Measurements from ENCODE around the gene GATAD2B. TPM values are rescaled to one million over a fixed set of nuclear protein-coding genes. Genes with fewer than 3 reads are reported as not detected.
A peak's percentile ranks its signal among the peaks of the same experiment; 100 is the strongest.
"Not testable (repeated sequence)": the region's sequence is repeated elsewhere in the genome, so short reads cannot be mapped to it uniquely, and the experiment has no call there.

Gene GATAD2B
- total RNA-seq, 1 donor from 2014 or later, result 70.2 TPM

DNA sequence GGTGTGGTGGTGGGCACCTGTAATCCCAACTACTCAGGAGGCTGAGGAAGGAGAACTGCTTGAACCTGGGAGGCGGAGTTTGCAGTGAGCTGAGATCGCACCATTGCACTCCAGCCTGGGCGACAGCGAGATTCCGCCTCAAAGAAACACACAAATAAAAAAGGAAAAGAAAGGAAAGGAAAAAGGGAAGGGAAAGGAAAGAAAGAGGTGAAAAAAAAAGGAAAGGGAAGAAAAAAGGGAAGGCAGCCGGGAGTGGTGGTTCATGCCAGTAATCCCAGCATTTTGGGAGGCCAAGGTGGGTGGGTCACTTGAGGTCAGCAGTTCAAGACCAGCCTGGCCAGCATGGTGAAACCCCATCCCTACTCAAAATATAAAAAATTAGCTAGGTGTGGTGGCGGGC lies 31.7 kb downstream of the GATAD2B start:
- intact Hi-C loops (cut with micrococcal nuclease); H3K27me3 Mint-ChIP-seq (ENCODE audit: low read depth); H3K27ac Mint-ChIP-seq; H3K9me3 Mint-ChIP-seq; H3K4me3 Mint-ChIP-seq (ENCODE audit: low read depth); DNase-seq (ENCODE audit: low spot score): not testable (repeated sequence)
- Mint-ChIP-seq H3K4me1 (ENCODE audit: low read depth) (peaks cover 19% of the 10 kb centered on the region), H3K36me3 (ENCODE audit: low read depth) (peaks cover 43% of the 10 kb centered on the region)

DNA sequence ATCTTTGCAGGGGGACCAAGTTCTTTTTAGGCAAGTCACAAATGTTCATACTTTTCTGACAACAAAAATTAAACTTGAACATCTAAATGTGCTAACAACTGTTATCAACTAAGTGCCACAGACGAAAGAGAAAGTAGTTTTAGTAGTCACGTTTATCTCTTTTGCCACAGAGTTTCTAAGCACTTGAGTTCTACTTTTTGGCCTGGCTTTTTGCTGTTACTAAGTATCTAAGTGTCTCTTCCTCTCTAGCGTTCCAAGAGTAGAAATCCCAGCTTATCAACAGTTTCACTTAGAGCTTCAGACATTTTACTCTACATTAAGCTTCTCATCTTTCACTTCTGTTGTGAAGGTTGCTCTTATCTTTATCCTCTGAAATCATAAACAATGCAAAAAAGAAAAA lies 34.2 kb downstream of the GATAD2B start:
- Mint-ChIP-seq H3K4me3 (ENCODE audit: low read depth) (peak overlapping the region; percentile 31), H3K27ac (peak overlapping the region; percentile 46), H3K36me3 (ENCODE audit: low read depth) (peaks cover 43% of the 10 kb centered on the region), H3K27me3 (ENCODE audit: low read depth) (no peaks in the 10 kb centered on the region), H3K9me3 (no peaks in the 10 kb centered on the region), H3K4me1 (ENCODE audit: low read depth) (peaks cover 19% of the 10 kb centered on the region)
- DNase-seq (ENCODE audit: low spot score), result no peak
- intact Hi-C loops (cut with micrococcal nuclease), result loop anchor here (5.0 to 10.0 kb wide), 3 partner anchors 34 to 74 kb away; partner anchors contain the start of gene GATAD2B

DNA sequence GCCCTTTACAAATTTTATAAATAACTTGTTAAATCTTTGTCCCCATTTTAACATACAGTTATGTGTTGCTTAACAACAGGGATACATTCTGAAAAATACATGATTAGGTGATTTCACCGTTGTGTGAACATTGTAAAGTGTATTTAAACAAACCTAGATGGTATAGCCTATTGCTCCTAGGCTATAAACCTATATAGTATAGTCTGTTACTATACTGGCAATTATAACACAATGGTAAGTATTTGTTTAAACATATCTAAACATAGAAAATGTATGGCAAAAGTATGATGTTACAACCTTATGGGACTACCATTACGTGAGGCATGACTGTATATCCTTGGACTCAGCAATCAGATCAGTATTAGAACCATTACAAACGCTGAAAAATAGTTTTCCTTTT lies 36.6 kb downstream of the GATAD2B start:
- Mint-ChIP-seq H3K27ac (no peak overlapping the region), H3K4me3 (ENCODE audit: low read depth) (no peak overlapping the region), H3K4me1 (ENCODE audit: low read depth) (peaks cover 21% of the 10 kb centered on the region), H3K27me3 (ENCODE audit: low read depth) (no peaks in the 10 kb centered on the region), H3K36me3 (ENCODE audit: low read depth) (peaks cover 32% of the 10 kb centered on the region), H3K9me3 (no peaks in the 10 kb centered on the region)
- intact Hi-C loops (cut with micrococcal nuclease), result loop anchor here (5.0 to 10.0 kb wide), 3 partner anchors 34 to 71 kb away; partner anchors contain the start of gene GATAD2B
- no peak for DNase-seq (ENCODE audit: low spot score)

DNA sequence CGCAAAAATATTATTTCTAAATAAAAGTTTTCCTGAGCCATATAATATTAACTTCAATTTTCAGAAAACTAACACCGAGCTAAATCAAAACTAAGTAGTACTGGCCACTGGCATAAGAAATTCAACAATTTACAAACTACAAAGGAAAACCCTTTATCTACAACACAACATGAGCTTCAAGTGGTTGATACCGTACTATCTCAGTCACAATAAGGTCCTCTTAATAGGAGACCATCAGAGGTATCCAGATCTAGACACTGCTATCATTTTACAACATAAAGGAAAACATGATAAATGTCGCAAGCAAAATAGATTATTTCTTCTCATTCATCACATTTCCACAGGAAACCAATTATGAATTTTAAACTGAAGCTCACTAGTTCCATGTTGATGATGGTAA lies 39.5 kb downstream of the GATAD2B start:
- H3K27ac Mint-ChIP-seq, result no peak overlapping the region
- H3K4me3 Mint-ChIP-seq (ENCODE audit: low read depth), result no peak overlapping the region
- H3K27me3 Mint-ChIP-seq (ENCODE audit: low read depth), result no peaks in the 10 kb centered on the region
- intact Hi-C loops (cut with micrococcal nuclease), result loop anchor here (10.0 kb wide), 1 partner anchor 68 kb away; no protein-coding TSS in a partner anchor
- H3K36me3 Mint-ChIP-seq (ENCODE audit: low read depth), result peaks cover 17% of the 10 kb centered on the region
- H3K9me3 Mint-ChIP-seq, result no peaks in the 10 kb centered on the region
- no peak for DNase-seq (ENCODE audit: low spot score)
- peaks cover 9% of the 10 kb centered on the region for H3K4me1 Mint-ChIP-seq (ENCODE audit: low read depth)

DNA sequence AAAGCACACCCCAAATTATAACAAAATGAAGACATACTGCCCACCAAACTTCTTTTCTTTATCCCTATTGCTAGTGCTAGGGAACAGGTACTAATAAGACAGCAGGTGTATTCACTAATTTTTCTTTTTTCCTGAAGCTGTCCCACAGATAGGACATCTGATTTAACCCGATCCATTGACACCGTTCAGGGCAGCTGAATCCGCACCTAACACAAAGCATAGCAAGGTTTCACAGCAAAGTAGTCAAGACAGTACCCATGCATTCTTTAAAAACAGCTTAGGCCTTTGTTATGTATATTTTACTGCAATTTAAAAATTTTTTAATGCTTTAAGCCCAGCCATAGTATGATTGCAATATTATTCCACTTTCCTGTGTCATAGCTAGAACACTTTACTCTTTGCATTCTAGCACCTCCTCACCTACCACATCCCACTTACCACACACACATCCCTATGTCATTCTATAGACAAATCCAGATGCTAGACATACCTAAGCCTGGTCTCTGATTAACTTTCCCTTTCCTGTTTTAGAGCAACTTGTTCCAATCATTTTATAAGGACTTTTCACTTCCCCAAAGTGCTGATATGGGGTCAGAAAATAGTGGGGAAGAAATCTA lies 40.4 kb downstream of the GATAD2B start:
- Mint-ChIP-seq H3K9me3 (no peaks in the 10 kb centered on the region), H3K4me1 (ENCODE audit: low read depth) (peaks cover 5% of the 10 kb centered on the region), H3K36me3 (ENCODE audit: low read depth) (peaks cover 11% of the 10 kb centered on the region), H3K27me3 (ENCODE audit: low read depth) (no peaks in the 10 kb centered on the region), H3K4me3 (ENCODE audit: low read depth) (no peak overlapping the region), H3K27ac (no peak overlapping the region)
- intact Hi-C loops (cut with micrococcal nuclease), result loop anchor here (10.0 kb wide), 1 partner anchor 68 kb away; no protein-coding TSS in a partner anchor
- DNase-seq (ENCODE audit: low spot score), result no peak

DNA sequence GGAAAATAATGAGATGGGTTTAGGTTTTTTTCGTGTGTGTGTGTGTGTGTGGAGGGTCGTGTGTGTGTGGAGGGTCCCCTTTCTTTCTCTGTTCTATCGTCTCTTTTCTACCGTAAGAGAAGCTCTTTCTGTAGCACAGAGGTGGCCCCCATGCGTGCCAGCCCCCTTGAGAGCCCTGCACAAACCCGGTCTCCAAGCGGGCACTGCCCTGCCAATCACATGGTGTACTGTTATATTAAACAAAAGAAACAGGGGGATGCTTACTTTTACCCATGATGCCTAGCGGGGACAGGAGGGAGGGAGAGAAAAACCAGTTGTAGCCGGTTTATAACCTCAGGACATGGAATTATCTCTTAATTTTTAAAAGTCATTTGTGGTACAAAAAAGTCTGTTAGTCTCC lies 41.0 kb downstream of the GATAD2B start:
- peaks cover 2% of the 10 kb centered on the region for H3K4me1 Mint-ChIP-seq (ENCODE audit: low read depth)
- peaks cover 8% of the 10 kb centered on the region for H3K36me3 Mint-ChIP-seq (ENCODE audit: low read depth)
- no peaks in the 10 kb centered on the region for H3K27me3 Mint-ChIP-seq (ENCODE audit: low read depth)
- DNase-seq (ENCODE audit: low spot score), result no peak
- no peak overlapping the region for H3K27ac Mint-ChIP-seq
- H3K4me3 Mint-ChIP-seq (ENCODE audit: low read depth), result no peak overlapping the region
- H3K9me3 Mint-ChIP-seq, result no peaks in the 10 kb centered on the region
- intact Hi-C loops (cut with micrococcal nuclease), result loop anchor here (10.0 kb wide), 1 partner anchor 67 kb away; no protein-coding TSS in a partner anchor

DNA sequence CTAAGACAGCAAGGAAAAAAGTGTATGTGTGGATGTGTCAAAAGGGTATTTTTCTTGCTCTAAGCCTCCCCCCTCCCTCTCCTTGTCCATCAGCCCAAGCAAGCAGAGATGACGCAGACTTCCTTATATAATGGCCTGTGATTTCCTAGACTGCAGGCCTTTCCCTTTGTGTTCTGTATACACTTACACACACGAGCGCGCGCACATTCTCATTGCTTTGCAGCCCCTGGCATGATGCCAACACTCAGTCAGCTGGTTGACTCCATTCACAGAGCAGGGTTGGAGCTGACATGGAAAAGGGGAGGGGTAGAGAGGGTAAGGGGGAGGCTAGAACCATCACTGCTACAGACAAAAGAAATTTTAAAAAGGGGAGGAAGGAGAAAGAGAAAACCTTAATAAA lies 41.8 kb downstream of the GATAD2B start:
- H3K36me3 Mint-ChIP-seq (ENCODE audit: low read depth), result peaks cover 7% of the 10 kb centered on the region
- no peak overlapping the region for H3K27ac Mint-ChIP-seq
- intact Hi-C loops (cut with micrococcal nuclease), result loop anchor here (10.0 kb wide), 1 partner anchor 66 kb away; no protein-coding TSS in a partner anchor
- DNase-seq (ENCODE audit: low spot score), result no peak
- H3K27me3 Mint-ChIP-seq (ENCODE audit: low read depth), result no peaks in the 10 kb centered on the region
- peaks cover 6% of the 10 kb centered on the region for H3K4me1 Mint-ChIP-seq (ENCODE audit: low read depth)
- H3K4me3 Mint-ChIP-seq (ENCODE audit: low read depth), result no peak overlapping the region
- H3K9me3 Mint-ChIP-seq, result no peaks in the 10 kb centered on the region

DNA sequence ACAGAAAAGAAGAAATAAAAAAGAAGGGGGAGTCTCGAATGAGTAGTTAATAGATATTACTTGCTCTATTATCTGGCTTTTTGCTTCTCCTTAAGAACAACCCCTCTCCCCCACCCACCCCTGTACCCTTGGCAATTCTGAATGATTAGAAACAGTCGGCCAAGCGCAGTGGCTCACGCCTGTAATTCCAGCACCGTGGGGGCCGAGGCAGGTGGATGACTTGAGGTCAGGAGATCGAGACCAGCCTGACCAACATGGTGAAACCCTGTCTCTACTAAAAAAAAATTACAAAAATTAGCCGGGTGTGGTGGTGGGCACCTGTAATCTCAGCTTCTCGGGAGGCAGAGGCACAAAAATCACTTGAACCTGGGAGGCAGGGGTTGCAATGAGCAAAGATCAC lies 42.7 kb downstream of the GATAD2B start:
- Mint-ChIP-seq H3K27ac (no peak overlapping the region), H3K4me3 (ENCODE audit: low read depth) (no peak overlapping the region), H3K4me1 (ENCODE audit: low read depth) (peaks cover 8% of the 10 kb centered on the region), H3K27me3 (ENCODE audit: low read depth) (no peaks in the 10 kb centered on the region), H3K9me3 (no peaks in the 10 kb centered on the region), H3K36me3 (ENCODE audit: low read depth) (peaks cover 9% of the 10 kb centered on the region)
- intact Hi-C loops (cut with micrococcal nuclease), result loop anchor here (10.0 kb wide), 1 partner anchor 65 kb away; no protein-coding TSS in a partner anchor
- DNase-seq (ENCODE audit: low spot score), result no peak

DNA sequence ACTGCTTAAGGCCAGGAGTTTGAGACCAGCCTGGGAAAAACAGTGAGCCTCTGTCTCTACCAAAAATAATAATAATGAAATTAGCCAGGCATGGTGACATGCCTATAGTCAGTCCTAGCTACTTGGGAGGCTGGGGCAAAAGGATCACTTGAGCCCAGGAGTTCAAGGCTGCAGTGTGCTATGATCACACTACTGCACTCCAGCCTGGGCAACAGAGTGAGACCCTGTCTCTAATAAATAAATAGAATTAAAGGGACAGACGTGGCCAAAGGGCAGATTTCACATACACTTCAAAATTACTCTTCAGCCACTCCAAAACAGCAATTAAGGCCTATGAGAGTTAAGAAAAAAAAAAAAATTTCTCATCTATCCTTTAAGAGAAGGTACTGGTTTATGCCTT lies 45.7 kb downstream of the GATAD2B start:
- no peaks in the 10 kb centered on the region for H3K9me3 Mint-ChIP-seq
- no peak overlapping the region for H3K4me3 Mint-ChIP-seq (ENCODE audit: low read depth)
- DNase-seq (ENCODE audit: low spot score), result no peak
- intact Hi-C loops (cut with micrococcal nuclease), result no loop called here
- no peaks in the 10 kb centered on the region for H3K27me3 Mint-ChIP-seq (ENCODE audit: low read depth)
- no peak overlapping the region for H3K27ac Mint-ChIP-seq
- H3K4me1 Mint-ChIP-seq (ENCODE audit: low read depth), result peaks cover 7% of the 10 kb centered on the region
- H3K36me3 Mint-ChIP-seq (ENCODE audit: low read depth), result peaks cover 11% of the 10 kb centered on the region

DNA sequence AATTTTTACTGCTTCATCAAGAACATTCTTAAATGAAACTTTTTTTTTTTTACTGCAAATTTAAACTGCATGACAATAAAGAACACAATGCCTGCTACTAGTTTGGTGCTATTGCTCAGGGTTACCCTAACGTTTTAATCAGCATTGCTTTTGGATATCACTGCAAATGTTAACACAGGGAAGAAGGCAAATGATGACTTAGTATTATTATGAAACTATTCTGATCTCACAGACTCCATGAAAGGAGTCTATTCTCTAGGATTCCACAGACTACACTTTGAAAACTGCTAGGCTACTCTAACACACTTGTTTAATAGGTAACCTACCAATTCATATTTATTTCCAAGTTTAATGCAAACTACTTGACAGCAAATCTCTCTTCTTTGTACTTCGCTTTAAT lies 49.8 kb downstream of the GATAD2B start:
- Mint-ChIP-seq H3K27me3 (ENCODE audit: low read depth) (no peaks in the 10 kb centered on the region), H3K9me3 (no peaks in the 10 kb centered on the region), H3K4me3 (ENCODE audit: low read depth) (no peak overlapping the region), H3K27ac (no peak overlapping the region), H3K36me3 (ENCODE audit: low read depth) (peaks cover 12% of the 10 kb centered on the region), H3K4me1 (ENCODE audit: low read depth) (peaks cover 7% of the 10 kb centered on the region)
- no peak for DNase-seq (ENCODE audit: low spot score)
- intact Hi-C loops (cut with micrococcal nuclease), result no loop called here

DNA sequence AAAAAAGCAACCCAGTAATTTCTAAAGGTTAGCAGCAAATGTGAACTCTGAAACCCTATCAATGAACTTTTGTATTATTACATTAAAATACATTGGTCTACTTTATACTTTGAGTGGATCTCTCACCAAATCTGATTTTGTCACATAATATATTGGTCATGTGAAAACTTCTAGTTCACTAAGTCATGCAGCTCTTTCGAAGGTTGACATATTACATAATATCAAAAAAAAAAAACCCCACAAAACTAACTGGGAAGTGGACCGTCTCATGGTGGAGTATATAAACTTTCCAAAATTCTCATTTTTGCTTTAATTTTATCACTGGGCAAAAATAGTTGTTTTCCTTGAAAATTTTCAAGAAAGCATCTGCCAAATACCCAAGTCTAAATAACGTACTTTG lies 50.4 kb downstream of the GATAD2B start:
- no peak for DNase-seq (ENCODE audit: low spot score)
- H3K36me3 Mint-ChIP-seq (ENCODE audit: low read depth), result peaks cover 12% of the 10 kb centered on the region
- H3K9me3 Mint-ChIP-seq, result no peaks in the 10 kb centered on the region
- H3K4me1 Mint-ChIP-seq (ENCODE audit: low read depth), result peaks cover 7% of the 10 kb centered on the region
- H3K4me3 Mint-ChIP-seq (ENCODE audit: low read depth), result no peak overlapping the region
- intact Hi-C loops (cut with micrococcal nuclease), result no loop called here
- no peaks in the 10 kb centered on the region for H3K27me3 Mint-ChIP-seq (ENCODE audit: low read depth)
- no peak overlapping the region for H3K27ac Mint-ChIP-seq

DNA sequence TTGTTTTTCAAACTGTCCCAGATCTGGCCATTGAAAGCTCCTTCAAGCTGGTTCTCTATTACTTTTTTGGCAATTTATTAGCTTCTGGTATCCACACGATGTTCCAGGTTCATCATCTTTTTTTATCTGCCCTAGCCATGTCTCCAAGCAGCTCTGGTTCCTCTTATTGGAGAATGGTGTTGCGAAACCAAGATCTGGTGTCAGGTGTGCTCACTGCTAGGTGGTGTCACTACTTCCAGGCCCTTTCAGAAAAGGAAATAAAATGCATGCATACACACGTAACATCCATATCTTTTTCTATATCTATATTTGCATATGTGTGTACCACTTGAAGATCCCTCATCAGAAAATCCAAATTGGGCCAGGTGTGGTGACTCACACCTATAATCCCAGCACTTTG lies 53.3 kb downstream of the GATAD2B start:
- intact Hi-C loops (cut with micrococcal nuclease), result no loop called here
- Mint-ChIP-seq H3K4me3 (ENCODE audit: low read depth) (no peak overlapping the region), H3K27me3 (ENCODE audit: low read depth) (no peaks in the 10 kb centered on the region), H3K36me3 (ENCODE audit: low read depth) (peaks cover 6% of the 10 kb centered on the region), H3K9me3 (no peaks in the 10 kb centered on the region), H3K4me1 (ENCODE audit: low read depth) (peaks cover 11% of the 10 kb centered on the region), H3K27ac (no peak overlapping the region)
- DNase-seq (ENCODE audit: low spot score), result no peak

DNA sequence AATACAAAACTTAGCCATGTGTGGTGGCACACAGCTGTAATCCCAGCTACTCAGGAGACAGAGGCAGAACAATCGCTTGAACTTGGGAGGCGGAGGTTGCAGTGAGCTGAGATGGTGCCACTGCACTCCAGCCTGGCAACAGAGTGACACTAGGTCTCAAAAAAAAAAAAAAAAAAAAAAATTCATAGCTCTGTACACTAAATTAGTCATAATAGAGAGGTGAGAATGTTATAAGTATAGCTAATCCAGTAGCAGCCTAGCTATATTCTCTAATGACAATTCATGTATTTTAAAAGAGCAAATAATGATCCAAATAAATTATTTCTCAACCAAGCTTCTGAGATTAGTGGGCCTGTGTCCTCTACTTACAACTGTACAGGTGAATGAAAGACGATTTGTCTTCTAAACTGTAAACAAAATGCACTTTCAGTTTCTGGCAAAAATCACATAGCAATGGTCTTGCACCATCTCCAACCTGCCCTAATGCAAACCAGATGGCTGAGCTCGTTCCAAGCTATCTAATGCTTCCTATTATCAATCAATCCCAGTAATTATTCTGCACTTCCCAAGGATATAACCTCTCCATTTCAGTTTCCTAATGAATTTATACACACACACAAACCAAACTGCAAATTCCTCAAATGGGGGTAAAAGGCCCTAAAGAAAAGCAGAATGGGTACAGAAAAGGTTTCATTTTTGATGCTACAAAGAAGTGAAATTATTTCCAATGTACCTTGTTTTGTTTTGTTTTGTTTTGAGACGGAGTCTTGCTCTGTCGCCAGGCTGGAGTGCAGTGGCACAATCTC lies 56.5 kb downstream of the GATAD2B start:
- intact Hi-C loops (cut with micrococcal nuclease), result no loop called here
- Mint-ChIP-seq H3K4me1 (ENCODE audit: low read depth) (peaks cover 16% of the 10 kb centered on the region), H3K27ac (no peak overlapping the region), H3K9me3 (no peaks in the 10 kb centered on the region), H3K27me3 (ENCODE audit: low read depth) (no peaks in the 10 kb centered on the region), H3K36me3 (ENCODE audit: low read depth) (peaks cover 3% of the 10 kb centered on the region), H3K4me3 (ENCODE audit: low read depth) (no peak overlapping the region)
- DNase-seq (ENCODE audit: low spot score), result no peak
